Amniotic epithelial cell (primary cell): Measurements from ENCODE around the gene ZNF654.
A peak's percentile ranks its signal among the peaks of the same experiment; 100 is the strongest.
"Not testable (repeated sequence)": the region's sequence is repeated elsewhere in the genome, so short reads cannot be mapped to it uniquely, and the experiment has no call there.

Experiments used
- DNase-seq: peaks from one replicate; pipeline ENCODE4 v3.0.0-alpha.2; 2010; ENCODE audit warnings: low read depth

The ZNF654 gene

DNA sequence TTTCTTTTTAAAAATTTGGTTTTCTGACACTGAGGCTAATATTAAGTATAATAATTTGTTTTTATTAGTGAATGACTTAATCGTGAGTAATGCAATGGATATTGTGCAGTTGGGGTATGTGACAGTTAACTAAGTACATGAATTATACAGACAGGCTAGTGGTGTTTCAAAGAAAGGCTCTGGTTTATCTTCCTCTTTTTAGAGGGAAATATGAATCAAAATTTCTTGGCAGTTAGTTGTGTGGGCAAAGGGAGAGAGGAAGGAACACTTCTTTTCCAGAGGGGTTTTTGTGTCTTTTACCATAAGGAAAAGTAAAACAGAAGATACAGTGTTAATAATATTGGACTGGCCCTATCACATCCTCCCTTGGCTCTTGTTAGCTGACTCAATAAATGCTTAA lies 2.7 kb downstream of the ZNF654 start:
- DNase-seq, result peak; percentile 31

DNA sequence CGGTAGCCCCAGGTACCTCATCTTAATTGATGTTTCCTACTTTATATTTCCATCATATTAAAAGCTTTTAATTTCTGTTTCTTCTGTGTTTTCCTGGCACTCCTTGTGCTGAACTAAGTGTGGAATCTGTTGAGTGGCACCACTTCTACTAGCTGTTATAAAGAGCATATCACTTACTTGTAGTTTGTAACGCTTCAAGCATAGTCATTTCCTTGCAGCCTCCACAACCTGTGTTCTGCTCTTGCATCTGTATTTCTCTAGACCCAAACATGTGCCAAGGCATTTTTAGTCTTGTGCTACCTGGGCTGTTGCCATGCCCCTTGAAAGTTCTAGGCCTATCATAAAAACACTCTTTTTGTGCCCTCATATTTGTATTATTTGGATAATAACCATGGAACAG lies 16.0 kb downstream of the ZNF654 start:
- no peak for DNase-seq

DNA sequence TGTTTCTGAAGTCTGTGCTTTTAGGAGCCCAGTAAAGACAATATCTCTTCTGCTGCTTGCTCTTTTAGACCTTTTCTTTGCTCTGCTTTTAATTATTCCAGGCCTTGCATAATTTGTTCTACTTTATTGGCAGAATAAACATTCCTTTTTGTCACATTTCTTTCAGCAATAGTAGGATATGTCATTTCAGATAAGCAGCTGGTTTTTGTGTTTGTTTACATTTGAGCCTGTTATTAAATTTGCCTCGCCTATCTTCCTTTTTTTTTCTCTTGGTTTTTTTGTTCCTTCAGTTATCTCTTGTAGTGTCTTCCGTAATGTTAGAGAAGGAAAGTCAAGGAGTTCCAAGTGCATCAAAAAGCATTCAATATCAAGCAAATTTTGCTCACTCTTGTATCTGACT lies 16.4 kb downstream of the ZNF654 start:
- no peak for DNase-seq

DNA sequence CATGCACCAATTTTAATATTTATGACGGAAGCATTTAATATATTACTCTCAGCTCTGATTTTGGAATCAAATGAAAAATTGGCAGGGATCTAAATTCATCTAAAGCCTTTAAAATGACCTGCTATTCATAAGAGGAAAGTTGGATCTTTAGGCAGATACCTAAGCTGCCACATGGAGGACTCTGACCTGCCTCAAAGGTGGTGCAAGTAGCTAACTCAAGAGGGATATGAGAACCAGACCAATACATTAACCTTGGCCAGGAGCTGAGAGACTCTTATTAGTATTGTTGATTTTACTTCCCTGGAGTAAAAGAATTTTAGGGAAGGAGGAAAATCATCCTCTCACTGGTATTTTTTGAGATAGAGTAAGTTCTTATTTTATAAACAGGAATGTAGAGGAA lies 17.7 kb downstream of the ZNF654 start:
- no peak for DNase-seq

DNA sequence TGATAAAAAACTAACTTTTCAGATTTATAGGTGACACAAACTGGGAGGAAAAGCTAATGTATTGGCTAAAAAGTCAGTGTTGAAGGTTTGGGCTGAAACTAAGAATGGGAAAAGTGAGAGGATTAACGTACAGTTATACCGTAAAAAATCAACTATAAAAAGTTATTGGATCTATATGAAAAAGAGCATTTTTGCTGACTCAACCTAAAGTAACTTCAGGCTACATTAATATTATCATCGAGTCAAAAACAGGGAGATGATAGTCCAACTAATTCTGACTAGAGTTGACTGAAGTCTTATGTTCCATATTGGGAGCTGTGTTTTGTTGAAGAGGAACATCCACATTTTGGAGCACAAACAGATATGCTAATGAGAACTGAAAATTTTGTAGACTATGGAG lies 19.9 kb downstream of the ZNF654 start:
- DNase-seq, result no peak

DNA sequence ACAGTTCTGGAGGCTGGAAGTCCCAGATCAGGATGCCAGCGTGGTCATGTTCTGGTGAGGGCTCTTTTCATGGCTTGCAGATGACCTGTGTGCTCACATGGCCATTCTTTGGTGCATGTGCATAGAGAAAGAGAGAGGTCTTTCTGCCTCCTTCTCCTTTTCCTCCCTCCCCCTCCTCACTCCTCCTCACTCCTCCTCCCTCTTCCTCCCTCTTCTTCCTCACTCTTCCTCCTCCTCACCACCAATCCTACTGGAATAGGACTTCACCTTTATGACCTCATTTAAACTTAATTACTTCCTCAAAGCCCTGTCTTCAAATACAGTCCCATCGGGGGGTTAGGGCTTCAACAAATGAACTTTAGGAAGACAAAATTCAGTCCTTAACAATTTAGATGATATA lies 23.8 kb downstream of the ZNF654 start:
- DNase-seq, result no peak

DNA sequence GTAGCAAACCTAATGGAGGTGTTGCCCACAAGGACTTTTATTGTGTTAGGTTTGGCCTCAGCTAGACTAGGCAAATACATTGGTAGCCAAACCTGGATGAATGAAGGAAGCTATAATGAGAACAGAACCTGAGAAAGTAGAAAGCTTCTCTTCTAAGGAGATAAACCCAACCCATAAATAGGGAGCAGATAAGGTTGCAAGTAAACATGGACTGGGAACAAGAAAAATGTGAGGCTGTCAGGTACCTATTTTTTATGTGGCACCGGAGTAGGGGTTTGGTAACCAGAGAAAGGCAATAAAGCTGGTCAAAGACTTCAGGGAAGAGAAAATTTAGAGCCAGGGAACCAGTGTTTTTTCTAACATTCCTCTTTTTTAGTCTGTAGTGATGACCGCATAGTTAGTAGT lies 25.0 kb downstream of the ZNF654 start:
- no peak for DNase-seq

DNA sequence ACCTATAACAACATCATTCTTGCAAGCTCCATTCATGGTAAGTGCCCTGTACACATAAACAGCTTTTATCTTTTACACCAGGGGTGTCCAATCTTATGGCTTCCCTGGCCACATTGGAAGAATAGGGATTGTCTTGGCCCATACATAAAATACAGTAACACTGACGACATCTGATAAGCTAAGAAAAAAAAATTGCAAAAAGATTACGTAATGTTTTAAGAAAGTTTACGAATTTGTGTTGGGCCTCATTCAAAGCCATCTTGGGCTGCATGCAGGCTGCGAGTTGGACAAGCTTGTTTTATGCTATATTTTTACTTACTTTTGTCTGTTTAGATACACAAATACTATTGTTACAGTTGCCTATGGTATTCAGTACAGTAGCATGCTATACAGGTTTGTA lies 31.6 kb downstream of the ZNF654 start:
- no peak for DNase-seq

DNA sequence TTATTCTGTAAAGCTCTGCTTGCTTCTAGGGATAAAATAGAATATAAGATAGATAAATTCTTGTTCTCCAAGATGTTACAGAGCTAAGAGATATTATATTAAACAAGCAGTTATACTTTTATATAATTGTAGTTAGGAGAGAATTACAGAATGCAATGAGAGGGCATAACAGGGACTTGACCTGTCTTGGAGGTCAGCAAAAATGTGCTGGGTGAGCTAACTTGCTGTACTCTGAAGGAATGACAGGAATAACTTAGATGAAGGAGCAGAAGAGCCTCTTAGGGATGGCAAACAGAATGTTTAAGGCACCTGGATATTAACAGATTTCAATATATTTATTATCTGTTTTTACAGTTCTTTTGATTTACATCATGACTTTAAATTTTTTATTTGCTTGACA lies 33.2 kb downstream of the ZNF654 start:
- DNase-seq, result no peak

DNA sequence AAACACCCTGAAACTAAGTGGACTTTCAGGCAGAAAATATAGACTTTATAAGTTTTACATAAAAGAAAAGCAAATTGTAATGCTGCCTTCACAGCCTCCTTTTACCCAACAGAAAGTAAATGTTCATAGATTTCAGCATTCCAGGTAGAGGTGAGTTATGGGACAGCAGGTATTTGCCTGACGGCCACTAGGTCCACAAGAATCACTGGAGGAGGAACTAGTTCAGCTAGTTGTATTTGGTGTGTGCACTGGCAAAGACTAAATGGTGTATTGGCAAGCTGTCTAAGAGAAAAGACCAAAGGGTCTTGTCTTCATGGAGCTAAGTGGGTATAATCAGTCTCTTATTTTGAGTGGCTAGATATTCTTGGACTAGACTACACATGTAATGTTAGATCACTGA lies 34.2 kb downstream of the ZNF654 start:
- DNase-seq, result no peak

DNA sequence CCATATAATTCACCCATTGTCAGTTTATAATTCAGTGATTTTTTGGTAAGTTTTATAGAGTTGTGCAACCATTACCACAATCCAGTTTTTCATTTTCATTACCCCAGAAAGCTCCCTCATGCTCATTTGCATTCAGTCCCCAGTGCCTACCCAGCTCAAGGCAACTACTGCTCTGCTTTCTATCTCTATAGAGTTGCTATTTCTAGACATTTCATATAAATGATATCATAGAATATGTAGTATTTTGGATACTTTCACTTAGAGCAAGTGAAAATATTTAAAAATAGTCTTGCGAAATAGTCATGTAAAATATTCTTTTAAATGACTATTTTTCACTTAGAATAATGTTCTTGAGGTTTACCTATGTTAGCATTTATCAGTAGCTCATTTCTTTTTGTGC lies 42.1 kb downstream of the ZNF654 start:
- DNase-seq, result no peak

DNA sequence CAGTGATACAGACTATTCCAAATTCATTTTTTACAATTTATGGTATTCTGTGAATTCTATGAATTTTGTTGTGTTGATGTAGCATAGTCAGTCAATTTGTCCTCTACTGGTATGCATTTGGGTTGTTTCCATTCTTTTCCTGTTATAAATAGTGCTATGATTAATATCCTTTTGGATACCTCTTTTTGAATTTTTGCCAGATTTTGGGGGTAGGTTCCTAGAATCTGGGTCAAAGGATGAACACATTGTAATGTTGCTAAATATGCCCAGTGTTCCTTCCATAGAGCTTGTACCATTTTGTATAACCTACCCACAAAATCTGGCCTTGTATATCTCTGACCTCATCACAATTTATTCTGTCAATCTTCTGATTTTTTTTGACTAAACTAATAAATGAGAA lies 46.3 kb downstream of the ZNF654 start:
- DNase-seq, result peak; percentile 20

DNA sequence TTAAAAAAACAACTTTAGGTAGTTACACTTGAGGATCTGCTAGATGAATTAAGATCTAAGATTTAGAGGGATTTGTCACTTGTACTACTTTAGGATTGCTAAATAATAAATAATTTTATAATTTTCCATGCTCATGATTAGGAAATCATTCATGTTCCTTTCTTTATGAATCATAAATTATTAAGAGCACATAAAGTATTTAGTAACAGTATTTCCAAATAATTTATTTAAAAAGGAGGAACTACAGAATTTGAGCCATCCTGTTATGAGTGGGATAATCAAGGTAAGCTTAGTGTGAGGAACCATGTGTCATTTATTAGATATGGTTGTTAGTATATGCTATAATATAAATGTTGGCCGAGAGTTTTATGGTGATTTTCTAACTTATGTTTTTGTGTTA lies 53.2 kb downstream of the ZNF654 start:
- no peak for DNase-seq

DNA sequence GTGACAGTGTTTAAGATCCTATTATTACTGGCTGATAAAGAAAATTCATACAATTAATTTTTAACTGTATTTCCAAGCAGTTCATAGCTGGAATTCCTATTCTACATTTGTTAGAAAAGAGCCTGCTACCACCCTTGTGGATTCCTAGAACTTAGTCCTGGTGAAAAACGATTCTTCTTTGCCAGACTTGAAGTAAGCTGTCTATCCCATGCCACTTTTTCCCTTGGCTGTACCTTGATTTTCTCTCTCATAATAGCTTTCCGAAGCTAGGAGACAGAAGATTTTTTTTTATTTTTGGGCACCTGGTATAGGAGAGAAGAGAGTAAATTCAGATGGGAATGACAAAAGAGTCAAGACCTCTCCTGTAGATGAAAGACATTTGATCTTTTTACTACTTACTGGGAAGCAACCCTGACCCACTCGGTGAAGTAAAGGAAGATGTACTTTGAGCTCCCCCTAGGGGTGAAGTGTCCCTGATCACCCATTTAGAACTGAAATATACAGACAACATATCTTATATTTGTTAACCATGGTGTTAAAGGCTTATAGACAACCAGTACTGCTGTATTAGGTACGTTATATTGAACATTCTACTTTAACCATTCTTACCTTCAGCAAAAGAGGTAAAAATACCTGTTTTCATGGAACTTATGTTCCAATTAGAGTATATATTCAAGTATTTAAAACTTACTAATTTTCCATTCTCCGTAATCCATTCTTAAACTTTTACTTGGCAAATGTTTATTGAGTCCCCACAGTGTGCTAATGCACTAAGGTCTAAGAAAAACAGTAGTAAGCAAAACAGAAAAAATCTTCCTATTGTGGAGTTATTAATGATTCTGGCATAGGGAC lies 54.5 kb downstream of the ZNF654 start:
- peak; percentile 72 for DNase-seq

DNA sequence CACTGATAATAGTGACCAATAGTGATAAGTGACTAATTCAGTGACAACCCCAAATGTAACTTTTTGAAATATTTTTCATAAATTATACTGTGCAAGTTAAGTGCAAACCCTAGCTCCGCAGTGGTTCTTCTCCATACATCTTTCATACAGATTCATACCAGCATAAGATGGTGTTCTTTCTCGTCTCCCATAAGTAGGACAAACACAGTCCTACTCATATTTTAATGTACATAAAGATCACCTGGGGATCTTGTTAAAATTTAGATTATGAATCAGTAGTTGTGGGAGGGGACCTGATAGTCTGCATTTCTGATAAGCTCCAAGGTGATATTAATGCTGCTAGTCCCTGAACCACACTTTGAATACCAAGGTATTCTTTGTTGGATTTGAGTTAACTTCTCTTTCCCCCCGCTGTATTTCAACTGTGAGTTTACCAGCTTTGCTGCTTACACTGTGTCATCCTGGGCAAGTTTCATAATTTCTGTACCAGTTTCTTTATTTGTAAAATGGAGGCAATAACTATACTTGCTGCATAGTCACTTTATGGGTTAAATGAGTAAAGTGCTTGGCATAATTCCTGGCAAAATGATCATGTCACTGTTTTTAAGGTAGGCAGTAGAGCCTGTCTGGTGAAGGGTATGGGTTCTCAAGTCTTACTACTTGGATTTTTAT lies 56.0 kb downstream of the ZNF654 start:
- DNase-seq, result no peak

DNA sequence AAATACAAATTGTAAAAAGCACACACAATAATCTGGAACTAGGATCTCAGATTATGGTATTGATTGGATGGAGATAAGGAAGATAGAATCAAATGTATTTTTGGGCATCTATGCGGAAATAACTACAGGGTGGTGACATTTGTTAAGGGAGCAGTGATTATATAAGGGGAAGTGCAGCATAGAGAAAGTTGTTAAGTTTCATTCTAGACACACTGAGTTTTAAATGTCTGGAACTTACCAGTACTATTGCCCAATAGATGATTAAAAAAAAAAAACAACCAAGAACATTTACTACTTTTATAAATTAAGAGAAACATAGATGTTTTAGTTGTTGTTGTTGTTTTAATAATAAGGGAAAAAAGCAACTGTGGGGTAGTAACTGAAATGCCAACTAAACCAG lies 58.6 kb downstream of the ZNF654 start:
- no peak for DNase-seq

DNA sequence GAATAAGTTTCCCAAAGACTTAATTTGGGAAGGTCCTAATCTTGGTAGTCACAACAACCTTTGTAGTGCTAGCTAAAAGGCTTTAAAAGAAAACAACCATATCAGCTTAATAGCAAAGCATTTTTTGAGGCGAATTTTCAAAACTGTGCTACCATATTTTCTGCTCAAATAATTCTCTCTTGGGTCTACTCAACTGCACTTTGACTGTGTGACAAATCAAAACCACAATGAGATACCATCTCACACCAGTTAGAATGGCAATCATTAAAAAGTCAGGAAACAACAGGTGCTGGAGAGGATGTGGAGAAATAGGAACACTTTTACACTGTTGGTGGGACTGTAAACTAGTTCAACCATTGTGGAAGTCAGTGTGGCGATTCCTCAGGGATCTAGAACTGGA lies 59.5 kb downstream of the ZNF654 start:
- not testable (repeated sequence) for DNase-seq

DNA sequence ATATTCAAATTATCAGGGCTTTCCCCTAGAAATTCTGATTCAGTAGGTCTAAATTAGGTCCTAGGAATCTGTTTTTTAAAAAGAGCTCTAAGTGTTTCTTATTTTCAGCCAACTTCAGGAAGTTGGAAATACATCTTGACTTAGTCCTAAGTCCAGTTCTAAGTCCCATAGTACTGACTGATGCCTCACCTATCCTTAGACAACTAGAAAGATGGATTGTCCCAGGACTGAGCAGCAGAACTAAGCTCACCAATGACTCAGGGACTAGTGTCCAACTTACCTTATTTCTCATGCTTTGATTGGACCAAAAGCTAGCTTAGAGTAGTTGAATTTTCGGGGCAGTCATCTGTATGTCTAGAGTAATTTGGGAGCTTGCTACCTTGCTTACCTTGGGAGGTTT lies 64.5 kb downstream of the ZNF654 start:
- no peak for DNase-seq

DNA sequence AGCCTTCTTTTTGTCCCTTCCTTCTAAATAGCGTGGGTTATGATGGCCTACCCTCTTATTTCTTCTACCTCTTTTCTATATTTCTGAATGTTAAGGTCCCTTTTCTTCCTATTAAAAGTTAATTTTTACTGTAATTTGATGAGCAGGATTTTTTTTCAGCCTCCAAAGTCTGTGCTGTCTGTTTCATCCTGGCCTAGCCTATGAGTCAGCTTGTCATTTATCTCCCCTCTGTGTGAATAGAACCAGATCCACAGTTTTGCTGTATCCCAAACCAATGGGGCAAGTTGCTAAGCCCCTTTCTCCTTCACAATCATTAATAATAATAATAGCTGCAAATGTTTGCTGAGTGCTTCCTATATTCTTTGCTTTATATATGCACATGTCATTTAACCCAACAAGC lies 72.6 kb downstream of the ZNF654 start:
- peak; percentile 39 for DNase-seq

DNA sequence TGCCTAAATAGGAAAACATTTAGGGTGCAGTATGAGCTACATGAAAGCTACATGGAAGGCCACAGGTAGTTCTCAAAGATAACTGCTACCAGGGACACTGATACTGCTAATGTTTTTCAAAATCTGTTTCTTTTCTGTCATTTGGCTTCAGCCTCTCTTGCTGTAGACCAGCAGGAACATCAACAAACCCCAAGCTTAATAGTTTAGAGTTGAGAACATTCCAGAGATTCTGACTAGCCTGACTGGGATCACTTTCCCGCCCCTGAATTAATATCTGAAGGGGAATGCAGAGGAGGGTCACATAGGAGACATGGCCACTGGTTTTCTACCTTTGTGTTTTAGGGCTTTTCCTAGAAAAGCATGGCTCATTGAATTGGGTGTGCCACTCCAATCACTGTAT lies 73.8 kb downstream of the ZNF654 start:
- no peak for DNase-seq

DNA sequence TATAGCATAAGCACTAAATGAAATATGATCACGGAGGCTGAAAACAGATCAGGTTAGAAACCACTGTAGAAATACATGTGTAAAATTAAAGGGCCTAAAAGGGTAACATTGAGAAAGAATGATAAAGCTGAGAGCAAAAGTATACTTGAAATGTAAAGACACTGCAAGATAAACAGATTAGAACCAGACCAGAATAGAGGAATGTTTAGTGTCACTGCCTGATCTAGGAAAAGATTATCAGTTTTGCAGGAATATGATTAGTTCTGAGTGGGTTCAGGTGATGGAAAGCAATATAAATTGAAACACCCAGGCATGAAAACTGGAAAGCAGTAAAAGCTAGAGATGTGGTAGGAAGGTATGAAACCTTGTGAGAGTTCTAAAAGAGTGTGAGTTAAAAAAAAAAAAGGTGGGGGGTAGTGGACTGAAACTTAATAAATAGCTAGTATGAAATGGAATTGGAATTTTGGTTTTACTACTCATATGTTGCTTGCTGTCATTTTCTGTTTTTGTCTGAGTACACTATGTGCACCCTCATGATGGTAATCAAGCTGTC lies 74.7 kb downstream of the ZNF654 start:
- DNase-seq, result no peak

DNA sequence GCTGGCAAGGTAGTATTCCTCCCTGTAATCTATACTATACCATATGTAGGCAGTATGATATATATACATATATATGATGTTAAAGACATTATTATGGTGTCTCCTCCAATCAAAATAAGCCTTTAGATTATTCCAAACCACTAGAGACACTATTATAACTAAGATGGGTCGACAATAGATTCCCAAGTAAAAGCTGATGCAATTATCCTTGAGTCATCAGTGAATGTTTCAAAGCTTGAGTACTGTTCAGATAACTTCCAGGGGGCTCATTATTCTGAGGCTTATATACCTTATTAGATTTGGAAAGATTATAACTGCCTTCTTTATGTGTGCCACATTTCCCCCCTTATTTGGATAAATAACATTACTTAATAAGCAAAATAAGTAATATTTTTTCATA lies 78.8 kb downstream of the ZNF654 start:
- DNase-seq, result peak; percentile 60

DNA sequence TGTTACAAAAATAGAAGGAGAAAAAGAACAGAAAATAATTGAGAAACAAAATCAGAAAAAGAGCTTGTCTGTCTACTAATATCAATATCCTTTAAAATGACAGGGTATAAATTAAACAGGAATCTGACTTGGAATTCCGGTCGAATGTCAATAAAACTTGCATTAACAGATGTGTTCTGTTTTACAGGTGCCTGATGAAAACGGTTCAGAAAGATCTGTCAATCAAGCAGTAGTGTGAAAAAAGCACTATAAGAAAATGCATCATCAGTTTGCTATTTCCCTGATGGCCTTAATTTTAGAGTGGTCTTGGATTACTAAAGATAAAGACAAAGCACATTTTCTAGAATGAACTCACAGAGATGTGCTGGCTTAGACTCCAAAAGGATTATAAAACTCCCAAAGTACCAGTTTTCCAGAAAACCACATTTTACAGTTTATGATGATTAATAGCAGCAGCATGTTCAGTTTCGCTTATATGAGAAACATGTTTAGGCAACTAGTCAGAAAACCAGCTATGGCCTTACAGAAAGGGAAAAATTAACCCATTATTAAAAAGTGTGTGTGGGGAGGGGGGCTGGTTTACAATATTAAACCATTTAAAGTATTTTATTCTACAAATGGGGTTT lies 82.5 kb downstream of the ZNF654 start:
- DNase-seq, result peak; percentile 89
